Panc1 (cell line): ENCODE measurements around the gene CEP126.

Experiments used
- CTCF ChIP-seq: fragments of 450-650 bp; IDR thresholded peaks from 2 replicates; pipeline ENCODE4 v1.5.1; 2017; ENCODE audit warnings: mild to moderate bottlenecking
- POLR2AphosphoS5 ChIP-seq: IDR thresholded peaks from 2 replicates; pipeline ENCODE4 v1.6.1; 2012; ENCODE audit warnings: mild to moderate bottlenecking, low read depth, low read length, moderate library complexity
- TCF7L2 ChIP-seq: IDR thresholded peaks from 2 replicates; pipeline ENCODE4 v1.6.1; 2011; ENCODE audit warnings: mild to moderate bottlenecking, low read depth, low read length, inconsistent platforms

GRCh38 chr11:101872171-101872882 is 42.5 kb upstream of the CEP126 start:
- no peak for TF ChIP-seq CTCF
- no peak for TF ChIP-seq POLR2AphosphoS5
- TF ChIP-seq TCF7L2: no peak
